ENCODE data around the gene ARHGEF33.

Gene ARHGEF33

DNA sequence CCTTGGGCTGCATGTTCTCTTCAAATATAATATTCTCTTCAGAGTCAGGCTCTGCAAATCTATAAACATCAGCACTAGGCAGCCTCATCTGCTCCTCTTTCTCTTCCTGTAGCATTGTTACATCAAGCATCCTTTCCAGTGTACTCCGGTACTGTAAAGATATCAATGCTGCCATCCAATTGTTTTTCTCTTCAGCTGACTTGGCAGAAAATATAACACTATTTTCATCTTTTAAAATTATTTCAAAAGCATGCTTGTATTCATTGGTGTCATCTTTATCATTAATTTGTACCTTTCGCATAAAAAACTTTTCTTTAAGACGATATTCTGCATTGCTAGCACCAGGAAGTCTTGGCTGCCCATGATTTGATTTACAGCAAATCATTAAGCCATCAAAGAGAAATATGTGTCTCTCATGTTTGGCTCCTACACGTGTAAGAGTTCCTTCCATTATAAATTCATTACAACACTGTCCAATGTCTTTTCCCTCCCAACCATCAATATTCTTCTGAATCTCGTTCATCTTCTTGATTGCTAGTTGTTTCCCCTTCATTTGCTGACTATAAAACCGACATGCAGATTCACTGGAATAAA lies 133.1 kb downstream of the ARHGEF33 start:
- DNase-seq, result no peak

DNA sequence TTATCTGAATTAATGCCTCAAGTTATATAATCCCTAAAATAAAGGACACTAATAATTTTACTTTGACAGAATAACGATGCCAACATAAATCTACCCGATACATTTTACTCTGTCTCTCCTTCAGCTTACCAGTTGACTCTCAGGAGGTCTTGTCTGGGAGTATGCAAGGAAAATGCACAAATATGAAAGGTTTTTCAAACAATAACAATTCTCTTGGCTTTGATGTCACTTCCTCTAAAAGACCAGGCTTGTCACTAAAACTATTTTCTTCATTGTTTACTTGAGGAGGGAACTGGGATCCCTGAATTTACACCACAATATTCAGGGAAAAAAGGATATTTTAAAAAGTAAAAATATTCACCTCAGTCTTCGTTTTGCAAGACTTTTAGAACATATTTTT lies 134.0 kb downstream of the ARHGEF33 start:
- DNase-seq, result no peak

DNA sequence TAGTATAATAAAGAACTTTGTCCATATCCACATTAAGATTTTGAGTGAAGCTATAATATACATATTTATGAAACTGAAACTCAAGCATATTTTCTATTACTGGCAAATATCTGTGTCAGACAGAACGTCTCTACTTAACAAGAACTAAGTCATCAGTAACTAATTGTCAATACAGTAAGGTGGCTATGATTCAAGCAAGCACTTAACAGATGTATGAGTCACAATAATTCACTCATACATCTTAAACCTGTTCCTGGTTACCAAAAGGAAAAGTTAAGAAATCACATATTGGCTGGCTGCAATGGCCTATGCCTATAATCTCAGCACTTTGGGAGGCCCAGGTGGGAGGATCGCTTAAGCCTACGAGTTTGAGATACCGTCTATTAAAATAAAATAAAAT lies 135.2 kb downstream of the ARHGEF33 start:
- no peak for DNase-seq
